ENCODE measurements around the gene SPRTN.

- TF ChIP-seq POLR2A (IDR thresholded peaks at IDR 0.05; ENCODE audit: low read depth) (no peak), POLR2AphosphoS5 (IDR thresholded peaks at IDR 0.05) (no peak)
These were observed 11.8 kb upstream of the SPRTN start for GRCh38 chr1:231326248-231326647.
